Glomerular endothelial cell (primary cell): ENCODE measurements around the gene AKAP14. TPM values are rescaled to one million over a fixed set of nuclear protein-coding genes. Genes with fewer than 3 reads are reported as not detected.
"Not testable (repeated sequence)": the region's sequence is repeated elsewhere in the genome, so short reads cannot be mapped to it uniquely, and the experiment has no call there.

ENCODE experiments used
- DNase-seq: peaks from one replicate; pipeline ENCODE4 v3.0.0-alpha.2; 2011; ENCODE audit warnings: low read depth, low spot score; ENCODE audit errors: extremely low read depth
- total RNA-seq: library from RNA; depleted of rRNA; stranded (reverse); fragments of >200 nt; gene quantifications from 2 replicates; pipeline ENCODE4 v1.2.3, GENCODE V29; 2015

The AKAP14 gene
- total RNA-seq, 1 donor from 2014 or later: not detected

DNA sequence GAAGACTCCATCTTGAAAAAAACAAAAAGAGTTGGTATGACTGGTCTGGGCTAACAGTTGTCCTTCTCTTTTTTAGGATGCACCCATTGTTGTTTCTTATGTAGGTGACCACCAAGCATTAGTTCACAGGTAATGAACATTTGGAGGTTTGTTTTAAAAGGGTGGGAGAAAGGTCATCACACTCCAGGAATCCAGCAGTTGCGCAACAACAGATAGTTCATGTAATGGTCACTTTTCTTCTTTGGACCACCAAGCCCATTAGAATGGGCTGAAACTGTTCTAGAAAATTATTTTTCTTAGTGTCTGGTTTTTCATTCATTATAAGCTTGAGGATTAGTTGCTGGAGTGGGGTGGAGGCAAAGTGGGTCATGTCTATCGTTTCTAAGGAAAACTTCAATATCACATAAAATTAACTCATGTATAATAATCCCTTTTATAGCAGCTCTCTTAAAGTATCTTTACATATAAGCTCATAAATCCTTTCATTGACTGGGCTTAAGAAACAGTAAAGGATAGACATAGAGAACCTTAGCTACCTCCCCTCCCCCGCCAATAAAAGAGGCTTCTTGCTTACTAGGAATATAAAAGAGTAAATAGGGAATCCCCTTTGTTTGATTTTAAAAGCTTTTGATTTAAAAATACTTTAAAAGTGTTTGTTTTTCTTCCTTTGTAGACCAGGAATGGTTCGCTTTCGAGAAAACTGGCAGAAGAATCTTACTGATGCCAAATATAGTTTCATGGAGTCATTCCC is 24.3 kb downstream of the AKAP14 start:
- DNase-seq: no peak

DNA sequence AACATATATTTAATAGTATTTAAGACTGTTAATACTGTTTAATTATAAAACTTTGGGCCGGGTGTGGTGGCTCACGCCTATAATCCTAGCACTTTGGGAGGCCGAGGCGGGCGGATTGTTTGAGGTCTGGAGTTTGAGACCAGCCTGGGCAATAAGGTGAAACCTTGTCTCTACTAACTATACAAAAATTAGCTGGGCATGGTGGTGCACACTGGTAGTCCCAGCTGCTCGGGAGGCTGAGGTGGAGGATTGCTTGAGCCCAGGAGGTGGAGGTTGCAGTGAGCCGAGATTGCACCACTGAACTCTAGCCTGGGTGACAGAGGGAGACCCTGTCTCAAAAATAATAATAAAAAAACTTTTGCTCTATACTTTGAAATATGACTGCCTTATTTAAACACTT is 26.7 kb downstream of the AKAP14 start:
- DNase-seq: not testable (repeated sequence)

DNA sequence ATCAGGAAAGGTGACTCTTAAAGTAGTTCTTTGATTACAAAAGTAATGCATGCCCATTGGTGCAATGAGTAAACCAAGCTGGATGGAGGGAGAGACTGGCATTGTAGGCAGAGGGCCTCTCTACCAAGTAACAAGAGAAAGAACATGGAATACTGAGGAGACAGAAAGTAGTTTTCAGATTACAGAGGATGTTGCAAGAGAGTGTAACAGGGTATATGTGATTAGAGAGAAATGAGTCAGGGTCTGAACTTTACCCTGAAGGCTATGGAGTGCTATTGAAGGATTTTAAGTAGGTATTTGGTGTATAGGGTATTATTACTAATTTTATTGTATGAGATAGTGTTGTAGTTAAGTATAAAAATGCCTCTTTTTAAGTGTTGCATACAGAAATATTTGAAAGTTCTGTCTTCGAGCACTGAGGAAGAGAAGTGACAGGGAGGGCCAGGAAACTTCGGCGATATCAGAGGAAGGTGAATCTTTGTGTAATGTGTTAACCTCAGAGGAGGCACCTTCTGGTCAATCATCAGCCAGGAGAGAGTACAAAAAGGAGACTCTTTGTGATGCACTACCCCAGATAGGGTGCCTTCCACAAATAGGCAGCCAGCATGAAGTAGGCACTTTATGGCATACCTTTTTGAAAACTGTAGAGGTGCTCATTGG is 39.7 kb downstream of the AKAP14 start:
- no peak for DNase-seq

DNA sequence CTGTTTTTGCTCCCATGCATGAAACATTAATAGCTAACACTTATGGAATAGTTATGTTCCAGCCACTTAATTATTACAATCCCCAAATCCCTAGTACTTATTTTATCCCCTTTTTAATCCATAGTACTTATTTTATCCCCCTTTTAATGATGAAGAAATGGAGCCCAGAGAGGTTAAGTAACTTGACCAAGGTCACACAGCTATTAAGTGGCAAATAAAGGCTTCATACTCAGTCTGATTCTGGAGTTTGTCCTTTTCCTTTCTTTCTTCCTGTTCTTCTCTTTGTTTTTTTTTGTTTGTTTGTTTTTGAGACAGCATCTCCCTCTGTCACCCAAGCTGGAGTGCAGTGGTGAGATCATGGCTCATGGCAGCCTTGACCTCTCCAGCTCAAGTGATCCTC is 45.6 kb downstream of the AKAP14 start:
- no peak for DNase-seq

DNA sequence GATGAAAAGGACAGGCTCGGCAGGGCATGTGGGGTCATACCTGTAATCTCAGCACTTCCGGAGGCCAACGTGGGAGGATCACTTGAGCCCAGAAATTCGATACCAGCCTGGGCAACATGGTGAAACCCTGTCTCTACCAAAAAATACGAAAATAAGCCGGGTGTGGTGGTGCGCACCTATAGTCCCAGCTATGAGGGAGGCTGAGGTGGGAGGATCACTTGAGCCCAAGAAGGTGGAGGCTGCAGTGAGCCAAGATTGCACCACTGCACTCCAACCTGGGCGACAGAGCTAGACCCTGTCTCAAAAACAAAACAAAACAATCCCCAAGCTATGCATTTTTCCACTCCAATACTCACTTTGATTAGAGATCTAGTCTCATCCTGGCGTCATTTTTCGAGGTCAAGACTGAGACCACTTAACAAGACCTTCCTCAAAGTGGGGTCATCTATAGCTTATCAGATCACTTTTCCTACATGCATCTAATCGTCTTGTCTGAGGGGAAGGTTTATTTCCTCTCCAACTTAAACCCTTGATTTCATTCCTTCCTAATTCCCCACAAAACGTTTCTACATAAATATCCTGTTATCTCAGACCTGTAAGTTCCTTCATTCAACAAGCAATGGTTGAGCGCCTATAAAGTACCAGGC is 46.6 kb downstream of the AKAP14 start:
- DNase-seq: no peak

DNA sequence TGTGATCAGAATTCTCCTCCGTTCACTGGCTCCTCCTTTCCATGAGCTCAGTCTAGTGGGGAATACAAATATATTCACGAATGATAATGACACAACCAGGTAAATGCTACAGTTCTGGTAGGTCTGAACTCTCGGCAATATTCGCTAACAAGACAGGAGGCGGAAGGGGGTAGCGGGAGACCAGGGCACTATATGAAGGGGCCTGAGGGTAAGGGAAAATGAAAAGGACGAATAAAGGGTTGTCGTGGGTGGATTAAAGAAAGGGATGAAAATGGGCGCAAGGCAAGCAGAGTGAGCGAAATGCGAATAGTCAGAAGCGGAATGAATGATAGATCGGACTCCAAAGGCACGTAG is 47.1 kb downstream of the AKAP14 start:
- DNase-seq: no peak

DNA sequence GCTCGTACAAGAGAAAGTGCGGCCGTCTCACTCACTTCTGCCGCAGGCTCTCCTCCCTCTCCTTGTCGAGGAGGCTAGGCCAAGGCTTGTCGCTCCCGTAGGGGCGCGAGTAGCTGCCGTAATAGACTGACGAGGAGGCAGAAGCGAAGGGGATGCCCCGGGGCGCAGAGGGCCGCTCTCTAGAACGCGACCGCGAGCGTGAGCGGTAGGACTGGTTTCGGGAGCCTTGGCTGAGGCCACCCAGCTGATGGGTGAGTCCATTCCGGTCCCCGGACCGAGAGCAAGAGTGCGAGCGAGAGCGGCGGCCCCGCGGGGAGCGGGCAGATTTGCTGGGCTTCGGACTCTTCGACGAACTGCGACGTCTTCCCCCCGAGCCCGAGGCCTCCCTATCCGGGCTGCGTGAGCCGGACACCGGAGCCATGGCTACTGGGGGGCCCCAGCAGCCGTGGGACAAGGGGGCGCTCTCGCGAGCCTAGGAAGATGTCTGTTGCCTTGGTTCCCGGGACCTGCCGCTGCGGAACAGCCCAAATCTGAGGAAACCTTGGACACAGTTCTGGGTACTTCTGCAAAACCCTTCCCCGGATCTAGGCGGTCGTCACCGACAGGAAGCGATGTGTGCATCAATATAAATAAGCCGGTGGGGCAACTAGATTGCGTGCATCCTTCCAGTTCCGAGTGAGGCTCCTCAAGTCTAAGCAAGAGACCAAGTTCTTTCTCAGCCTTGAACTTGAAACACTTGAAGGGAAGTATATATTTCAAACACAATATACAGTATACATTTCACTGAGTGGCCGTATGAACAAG is 47.7 kb downstream of the AKAP14 start, which contains the start of gene NKAP:
Gene NKAP (minus strand): TSS at position 567 of the 804 bp plus-strand sequence. CDS start 146 bp downstream, at position 421.
- DNase-seq: peak; percentile 81

DNA sequence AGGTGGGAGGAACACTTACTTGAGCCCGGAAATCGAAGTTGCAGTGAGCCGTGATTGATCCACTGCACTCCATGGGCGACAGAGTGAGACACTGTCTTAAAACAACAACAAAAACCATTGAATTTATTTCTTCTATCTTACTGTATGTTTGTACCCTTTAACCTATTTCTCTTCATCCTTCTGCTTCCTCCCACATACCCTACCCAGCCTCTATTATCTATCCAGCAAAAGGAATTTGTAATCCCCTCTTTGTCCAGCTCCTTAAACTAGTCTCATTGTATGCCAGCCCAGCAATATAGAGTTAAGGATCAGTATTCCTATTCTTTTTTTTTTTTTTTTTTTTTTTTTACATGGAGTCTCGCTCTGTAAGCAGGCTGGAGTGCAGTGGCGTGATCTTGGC is 49.8 kb downstream of the AKAP14 start:
- DNase-seq: no peak

DNA sequence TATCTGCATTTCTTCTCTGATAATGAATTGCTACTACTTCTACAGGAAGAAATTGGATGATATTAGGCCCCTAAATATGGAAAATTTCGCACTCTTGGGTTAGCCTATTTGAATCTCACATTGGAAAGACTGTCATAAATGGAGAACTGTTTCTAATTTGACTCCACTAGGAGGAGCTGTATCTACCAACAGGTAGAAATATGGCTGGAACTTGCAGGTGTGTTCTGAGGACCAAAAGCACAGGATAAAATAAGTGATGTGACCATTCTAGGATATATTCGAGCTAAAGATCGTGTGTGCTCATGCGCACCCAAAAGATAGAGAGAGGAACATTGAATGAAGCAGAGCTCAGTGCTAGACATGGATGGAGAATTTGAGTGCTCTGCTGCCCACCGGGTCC is 52.7 kb downstream of the AKAP14 start:
- DNase-seq: no peak

DNA sequence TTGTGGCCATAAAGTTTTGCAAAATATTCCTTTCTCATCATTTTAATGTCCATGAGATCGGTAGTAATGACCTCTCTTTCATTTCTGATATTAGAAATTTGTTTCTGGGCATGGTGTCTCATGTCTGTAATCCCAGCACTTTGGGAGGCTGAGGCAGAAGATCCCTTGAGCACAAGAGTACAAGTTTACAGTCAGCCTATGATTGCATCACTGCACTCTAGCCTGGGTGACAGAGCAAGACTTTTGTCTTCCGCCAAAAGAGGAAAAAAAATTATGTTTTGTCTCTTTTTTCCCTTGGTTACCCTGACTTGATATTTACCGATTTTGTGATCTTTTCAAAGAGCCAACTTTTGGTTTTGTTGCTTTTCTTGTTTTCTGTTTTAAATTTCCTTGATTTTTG is 58.7 kb downstream of the AKAP14 start:
- DNase-seq: no peak

DNA sequence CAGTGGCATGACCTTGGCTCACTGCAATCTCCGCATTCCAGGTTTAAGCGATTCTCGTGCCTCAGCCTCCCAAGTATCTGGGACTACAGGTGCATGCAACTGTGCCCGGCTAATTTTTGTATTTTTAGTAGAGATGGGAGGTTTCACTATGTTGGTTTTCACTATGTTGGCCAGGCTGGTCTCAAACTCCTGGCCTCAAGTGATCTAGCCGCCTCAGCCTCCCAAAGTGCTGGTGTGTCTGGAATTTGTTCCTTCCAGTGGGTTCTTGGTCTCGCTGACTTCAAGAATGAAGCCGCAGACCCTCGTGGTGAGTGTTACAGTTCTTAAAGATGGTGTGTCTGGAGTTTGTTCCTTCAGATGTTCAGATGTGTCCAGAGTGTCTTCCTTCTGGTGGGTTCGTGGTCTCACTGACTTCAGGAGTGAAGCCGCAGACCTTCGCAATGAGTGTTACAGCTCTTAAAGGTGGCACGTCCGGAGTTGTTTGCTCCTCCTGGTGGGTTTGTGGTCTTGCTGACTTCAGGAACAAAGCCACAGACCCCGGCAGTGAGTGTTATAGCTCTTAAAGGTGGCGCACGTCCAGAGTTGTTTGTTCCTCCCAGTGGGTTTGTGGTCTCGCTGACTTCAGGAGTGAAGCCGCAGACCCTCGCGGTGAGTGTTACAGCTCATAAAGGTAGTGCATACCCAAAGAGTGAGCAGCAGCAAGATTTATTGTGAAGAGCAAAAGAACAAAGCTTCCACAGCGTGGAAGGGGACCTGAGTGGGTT is 60.3 kb downstream of the AKAP14 start:
- not testable (repeated sequence) for DNase-seq

DNA sequence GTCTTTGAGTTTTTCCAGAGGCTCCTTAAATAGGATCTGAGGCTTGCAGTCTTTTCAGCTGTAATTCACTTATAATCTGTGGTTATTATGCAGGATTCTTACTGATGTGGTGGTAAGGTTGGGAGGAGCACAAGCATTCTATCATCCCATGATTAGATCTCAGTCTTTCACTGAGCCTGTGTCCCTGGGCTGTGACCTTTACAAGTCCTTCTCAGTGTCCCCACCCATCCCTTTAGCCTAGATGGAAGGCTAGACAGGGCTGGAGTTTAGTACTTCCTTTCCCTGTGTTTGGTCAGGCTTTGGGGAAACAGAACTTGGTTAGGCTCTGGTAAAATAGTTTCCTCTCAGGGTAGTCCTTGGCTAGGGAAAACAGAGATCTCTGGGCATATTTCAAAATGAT is 64.9 kb downstream of the AKAP14 start:
- DNase-seq: no peak

DNA sequence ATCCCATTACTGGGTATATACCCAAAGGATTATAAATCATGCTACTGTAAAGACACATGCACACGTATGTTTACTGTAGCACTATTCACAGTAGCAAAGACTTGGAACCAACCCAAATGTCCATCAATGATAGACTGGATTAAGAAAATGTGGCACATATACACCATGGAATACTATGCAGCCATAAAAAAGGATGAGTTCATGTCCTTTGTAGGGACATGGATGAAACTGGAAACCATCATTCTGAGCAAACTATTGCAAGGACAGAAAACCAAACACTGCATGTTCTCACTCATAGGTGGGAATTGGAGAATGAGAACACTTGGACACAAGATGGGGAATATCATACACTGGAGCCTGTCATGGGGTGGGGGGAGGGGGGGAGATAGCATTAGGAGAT is 71.1 kb downstream of the AKAP14 start:
- not testable (repeated sequence) for DNase-seq

Other genes starting within 250 kb of the AKAP14 start
- gene SEPTIN6, start 202.7 kb upstream of the AKAP14 start, total RNA-seq: 23.6 and 24.4 TPM in 2 replicates
- not detected in 2 replicates for gene SOWAHD, start 137.3 kb upstream of the AKAP14 start, total RNA-seq
- gene RPL39, start 104.3 kb upstream of the AKAP14 start, total RNA-seq: 3,643 and 8,776 TPM in 2 replicates
- gene UPF3B, start 42.9 kb upstream of the AKAP14 start, total RNA-seq: 2.2 and 4.1 TPM in 2 replicates
- 14.2 and 17.3 TPM in 2 replicates for gene RNF113A, start 24.2 kb upstream of the AKAP14 start, total RNA-seq
- gene NDUFA1, start 24.1 kb upstream of the AKAP14 start, total RNA-seq: 64.1 and 69.8 TPM in 2 replicates
- 4.8 and 5.2 TPM in 2 replicates for gene NKAP, start 47.9 kb downstream of the AKAP14 start, total RNA-seq
- gene RHOXF2B, start 181.8 kb downstream of the AKAP14 start, total RNA-seq: not detected in 2 replicates
- gene RHOXF1, start 220.0 kb downstream of the AKAP14 start, total RNA-seq: not detected in 2 replicates